Heart left ventricle (tissue), 16 donors: Measurements from ENCODE around the gene OR51E1. TPM values are rescaled to one million over a fixed set of nuclear protein-coding genes. Genes with fewer than 3 reads are reported as not detected.

Experiments
- ATAC-seq, 4 donors: fragments of 200-7000 bp; cut with Tn5 transposase; one replicate each; pipeline ENCODE4 v1.9.1; 2020 to 2022; ENCODE audit warnings: moderate library complexity in 4 of 4, mild to moderate bottlenecking in 3 of 4, moderate number of reproducible peaks in 1 of 4
- DNase-seq, 5 donors: peaks; one replicate each; pipeline ENCODE4 v3.0.0-alpha.2; 2020
- H3K27ac ChIP-seq, 12 donors: fragments of 200-600 bp; sonication (generic) in 4 of 12; one replicate each; pipeline versions ENCODE4 v1.5.0 to v1.8.0; 2016 to 2022; ENCODE audit warnings: mild to moderate bottlenecking in 2 of 12
- H3K27me3 ChIP-seq, 9 donors: fragments of 200-600 bp; sonication (generic) in 2 of 9; one replicate each; pipeline versions ENCODE4 v1.5.1 to v1.8.0; 2016 to 2022; ENCODE audit warnings: mild to moderate bottlenecking in 3 of 9
- H3K36me3 ChIP-seq, 9 donors: fragments of 200-600 bp; sonication (generic) in 2 of 9; one replicate each; pipeline versions ENCODE4 v1.5.0 to v1.8.0; 2018 to 2022; ENCODE audit warnings: mild to moderate bottlenecking in 2 of 9
- H3K4me1 ChIP-seq, 12 donors: fragments of 200-600 bp; sonication (generic) in 4 of 12; one replicate each; pipeline versions ENCODE4 v1.5.0 to v1.8.0; 2016 to 2022; ENCODE audit warnings: mild to moderate bottlenecking in 3 of 12
- H3K4me3 ChIP-seq, 12 donors: fragments of 200-600 bp; sonication (generic) in 4 of 12; one replicate each; pipeline versions ENCODE4 v1.5.0 to v1.8.0; 2017 to 2022; ENCODE audit warnings: mild to moderate bottlenecking in 9 of 12, moderate library complexity in 4 of 12
- H3K9me3 ChIP-seq, 12 donors: fragments of 200-600 bp; sonication (generic) in 4 of 12; one replicate each; pipeline versions ENCODE4 v1.5.0 to v1.8.0; 2016 to 2022; ENCODE audit warnings: mild to moderate bottlenecking in 1 of 12
- POLR2A ChIP-seq, 2 donors: fragments of 450-650 bp; IDR thresholded peaks; one replicate each; pipeline ENCODE4 v1.6.1; 2017; ENCODE audit warnings: antibody characterized with exemption in 2 of 2, mild to moderate bottlenecking in 2 of 2, moderate library complexity in 2 of 2
- WGBS, 4 donors: extraction: QIAGEN DNeasy Blood & Tissue Kit in 2 of 4; methylation state at CpG; one replicate each; pipeline versions ENCODE4 v1.1.5 to v1.1.7; 2013 to 2018; 5-methylcytosine and 5-hydroxymethylcytosine counted together
- intact Hi-C, 10 donors: fragments of 100-400 bp; cut with DNase I; formaldehyde crosslinking; loops; one replicate each; pipeline versions ENCODE4 v1.11.1 to v1.14.2; 2022
- polyA plus RNA-seq, 2 donors: library from polyadenylated mRNA; stranded (reverse); fragments of 200-250 nt; gene quantifications; one replicate each; pipeline ENCODE4 v1.2.3, GENCODE V29; 2013
- total RNA-seq, 9 donors: library from RNA; depleted of rRNA in 2 of 9; stranded (reverse); fragments of >200 nt in 2 of 9; fragmentation: NEBNext Ultra II Directional in 3 of 9; extraction: Animal tissue kit (Norgen Biotek cat#: 25700) in 3 of 9; gene quantifications; one replicate each; pipeline versions ENCODE4 v1.1.0 to v1.2.4, GENCODE V29; 2016 to 2023
- TF ChIP-seq, protein P1 (sequence below), 12 donors: fragments of 200-600 bp; sonication (generic) in 4 of 12; IDR thresholded peaks; one replicate each; pipeline versions ENCODE4 v1.5.0 to v1.8.0; 2018 to 2022; ENCODE audit warnings: antibody characterized with exemption in 12 of 12, mild to moderate bottlenecking in 5 of 12
- donor health status: ischemic (EF 13 %, LVEDD 7.1; RV severe dilation, severe dysfunction).
- donor health status: healthy with polysubstance abuse.
- donor health status: DM: no; HTN: yes; CAD: no.
- donor health status: DM: no; HTN: no; CAD: no.
- donor health status: ischemic (EF 25% LVEDD 6.9; RV normal size, moderate dysfunction).
- donor health status: ischemic (EF 25% LVEDD 5.7; RV mildly dilated, moderate dysfunction).
- donor health status: healthy.
- donor health status: DM: yes; HTN: yes; CAD: no.
- donor health status: ischemic (EF 35%, LVEDD 5.7; RV mildly dilated, moderate dysfunction).
- donor health status: nonischemic (EF 11% LVEDD 7.7; RV severe dilation, severe dysfunction).
- donor health status: DM: yes; HTN: yes; CAD: no.
- donor health status: PGD.
- donor health status: ischemic (EF 29% LVEDD 5.4; RV normal size, mild dysfunction).
- donor health status: nonischemic (EF 23%, LVEDD 6.1; RV moderate dilation, normal function).

Gene OR51E1
- total and polyA plus RNA-seq, 11 donors: 0.69 to 4.3 (median 2.1) TPM

DNA sequence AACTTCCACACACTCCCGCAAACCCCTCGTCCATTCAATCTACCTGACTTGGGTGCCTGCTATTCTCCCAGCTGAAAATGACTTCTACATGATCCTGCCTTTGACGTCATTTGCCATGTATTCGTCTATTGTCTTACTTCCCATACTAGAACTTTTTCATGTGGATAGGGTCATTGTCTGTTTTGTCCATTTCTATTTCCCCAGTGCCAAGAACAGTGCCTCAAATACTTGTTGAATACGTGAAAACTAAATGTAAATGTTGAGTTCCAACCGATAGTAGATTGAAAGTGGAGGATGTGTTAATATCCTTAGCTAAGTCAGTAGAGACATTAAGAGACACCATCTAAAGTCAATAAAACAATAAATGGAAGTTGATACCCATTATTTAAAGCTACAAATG lies 36.7 kb upstream of the OR51E1 start:
- 30 to 45% (median 33%) methylated on average over 6 of the region's 6 CpGs for WGBS, 4 donors
- ATAC-seq: peak in 1 of 4 donors; percentile 3
- Histone ChIP-seq H3K36me3 (peaks cover 0 to 33% (median 30%) of the 10 kb centered on the region in 9 donors), H3K27ac (peak overlapping the region in 11 of 12 donors; percentile 87 to 97 (median 93)), H3K4me3 (peak overlapping the region; percentile 64 to 91 (median 76)), H3K27me3 (no peaks in the 10 kb centered on the region), H3K4me1 (peaks cover 0 to 35% (median 17%) of the 10 kb centered on the region in 12 donors), H3K9me3 (no peaks in the 10 kb centered on the region)
- TF ChIP-seq POLR2A (IDR thresholded peaks at IDR 0.05): no peak
- TF ChIP-seq, protein P1, sequence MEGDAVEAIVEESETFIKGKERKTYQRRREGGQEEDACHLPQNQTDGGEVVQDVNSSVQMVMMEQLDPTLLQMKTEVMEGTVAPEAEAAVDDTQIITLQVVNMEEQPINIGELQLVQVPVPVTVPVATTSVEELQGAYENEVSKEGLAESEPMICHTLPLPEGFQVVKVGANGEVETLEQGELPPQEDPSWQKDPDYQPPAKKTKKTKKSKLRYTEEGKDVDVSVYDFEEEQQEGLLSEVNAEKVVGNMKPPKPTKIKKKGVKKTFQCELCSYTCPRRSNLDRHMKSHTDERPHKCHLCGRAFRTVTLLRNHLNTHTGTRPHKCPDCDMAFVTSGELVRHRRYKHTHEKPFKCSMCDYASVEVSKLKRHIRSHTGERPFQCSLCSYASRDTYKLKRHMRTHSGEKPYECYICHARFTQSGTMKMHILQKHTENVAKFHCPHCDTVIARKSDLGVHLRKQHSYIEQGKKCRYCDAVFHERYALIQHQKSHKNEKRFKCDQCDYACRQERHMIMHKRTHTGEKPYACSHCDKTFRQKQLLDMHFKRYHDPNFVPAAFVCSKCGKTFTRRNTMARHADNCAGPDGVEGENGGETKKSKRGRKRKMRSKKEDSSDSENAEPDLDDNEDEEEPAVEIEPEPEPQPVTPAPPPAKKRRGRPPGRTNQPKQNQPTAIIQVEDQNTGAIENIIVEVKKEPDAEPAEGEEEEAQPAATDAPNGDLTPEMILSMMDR (IDR thresholded peaks at IDR 0.05): no peak
- DNase-seq: no peak
- intact Hi-C loops: loop anchor here in 1 of 10 donors (5.0 kb wide), 1 partner anchor 420 kb away; no protein-coding TSS in a partner anchor

DNA sequence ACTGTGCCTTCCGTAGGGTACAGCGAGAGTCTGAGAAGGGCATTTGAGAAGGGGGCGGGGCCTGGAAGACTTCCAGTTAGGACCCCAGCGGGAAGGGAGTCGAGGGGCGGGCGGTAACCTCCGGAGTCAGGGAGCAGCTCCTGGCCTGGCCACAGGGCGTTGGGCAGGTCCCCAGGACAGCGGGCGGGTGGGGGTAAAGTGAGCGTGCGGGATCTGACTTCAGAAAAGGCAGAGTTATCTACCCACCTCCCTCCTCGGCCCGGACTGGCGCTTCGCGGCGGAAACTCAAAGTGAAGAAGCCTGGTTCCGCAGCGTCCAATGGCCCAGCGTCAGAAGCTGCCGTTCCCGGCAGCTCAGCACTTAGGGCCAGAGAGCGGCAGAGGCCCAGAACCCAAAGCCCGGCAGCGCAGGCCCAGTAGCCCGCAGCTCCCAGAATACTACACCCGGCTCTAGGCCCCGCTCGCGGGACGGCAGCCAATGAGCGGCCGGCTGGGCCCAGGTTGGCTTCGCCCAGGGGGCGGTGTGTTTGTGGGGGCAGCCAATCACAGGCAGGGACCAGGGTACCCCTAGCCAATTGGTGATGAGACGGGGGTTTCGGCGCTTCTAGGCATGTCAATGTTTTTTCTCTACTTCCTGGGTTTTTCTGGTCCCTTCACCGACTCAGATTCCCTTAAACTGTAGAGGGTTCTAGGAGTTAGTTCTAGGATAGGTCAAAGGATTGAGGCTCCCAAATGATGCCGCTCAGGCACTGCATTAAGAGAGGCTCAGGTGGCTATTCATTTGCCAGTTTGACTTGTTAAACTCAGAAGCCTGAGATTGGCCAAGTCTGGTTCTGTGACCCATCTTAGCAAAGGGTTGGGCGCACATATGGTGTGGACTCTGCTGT lies 35.8 kb upstream of the OR51E1 start, which contains the start of gene TRIM68:
TSS of gene TRIM68 (minus strand) at position 451 of the 886 bp plus-strand sequence. CDS start 2,727 bp downstream, outside the sequence.
- Histone ChIP-seq H3K27me3 (no peaks in the 10 kb centered on the region), H3K27ac (peak within 1 kb of the TSS; percentile 82 to 97 (median 93)), H3K4me3 (peak within 1 kb of the TSS; percentile 64 to 91 (median 76)), H3K4me1 (peaks cover 0 to 35% (median 17%) of the 10 kb centered on the region in 12 donors), H3K36me3 (peaks cover 0 to 24% (median 21%) of the 10 kb centered on the region in 9 donors), H3K9me3 (no peaks in the 10 kb centered on the region)
- intact Hi-C loops: loop anchor here in 1 of 10 donors (5.0 kb wide), 1 partner anchor 421 kb away; no protein-coding TSS in a partner anchor
- peak; percentile 97 to 99 (median 98) for DNase-seq
- TF ChIP-seq, protein P1 (IDR thresholded peaks at IDR 0.05): peak in 1 of 12 donors; percentile 13
- TF ChIP-seq POLR2A (IDR thresholded peaks at IDR 0.05): peak in 1 of 2 donors; percentile 89
- WGBS, 4 donors: 4 to 7% (median 5%) methylated on average over 31 to 43 of the region's 43 CpGs
- peak; percentile 99 to 100 (median 100) for ATAC-seq

DNA sequence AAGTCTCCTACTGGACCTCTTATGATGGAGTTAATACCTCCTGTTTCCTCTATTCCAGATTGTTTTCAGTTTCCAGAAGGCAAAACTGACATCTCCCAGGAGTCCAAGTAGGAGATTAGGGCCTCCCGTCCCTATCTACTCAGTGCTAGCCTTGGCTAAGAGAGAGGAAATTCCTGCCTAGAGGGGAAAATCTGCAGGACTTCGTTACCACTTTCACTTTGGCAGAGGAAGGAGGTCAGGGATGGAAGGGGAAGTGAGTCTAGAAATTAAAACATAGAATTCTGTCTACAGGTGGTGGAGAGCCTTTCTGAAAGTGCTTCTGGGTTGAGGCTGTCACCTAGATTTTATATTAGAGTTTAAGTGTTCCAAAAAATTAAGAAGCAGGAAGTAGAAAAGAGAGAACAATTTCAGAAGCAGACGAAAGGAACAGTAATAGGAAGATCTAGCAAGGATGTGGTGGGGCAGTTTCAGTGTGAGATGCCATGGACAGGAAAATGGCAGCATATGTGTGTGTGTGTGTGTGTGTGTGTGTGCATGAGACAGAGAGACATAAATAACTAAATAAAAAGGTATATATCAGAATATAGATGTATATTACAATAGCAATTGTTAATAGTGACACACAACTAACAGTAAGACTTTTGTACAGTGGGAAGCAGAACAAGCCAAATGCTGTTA lies 33.4 kb upstream of the OR51E1 start:
- ATAC-seq (no peak), DNase-seq (no peak)
- Histone ChIP-seq H3K4me1 (peaks cover 0 to 35% (median 17%) of the 10 kb centered on the region in 12 donors), H3K4me3 (peak overlapping the region in 9 of 12 donors; percentile 9 to 35 (median 31)), H3K27ac (peak overlapping the region in 10 of 12 donors; percentile 43 to 74 (median 64)), H3K36me3 (no peaks in the 10 kb centered on the region), H3K27me3 (peaks cover 0 to 1% (median 0%) of the 10 kb centered on the region in 9 donors), H3K9me3 (no peaks in the 10 kb centered on the region)
- intact Hi-C loops: no loop called here
- TF ChIP-seq, protein P1 (IDR thresholded peaks at IDR 0.05): no peak
- no peak for TF ChIP-seq POLR2A (IDR thresholded peaks at IDR 0.05)
- WGBS, 4 donors: 10 to 14% (median 11%) methylated on average over 3 of the region's 3 CpGs
